WERI-Rb-1 (cell line): ENCODE results near the gene SMPDL3A.
"Not testable (repeated sequence)": the region's sequence is repeated elsewhere in the genome, so short reads cannot be mapped to it uniquely, and the experiment has no call there.

ENCODE experiments used
- DNase-seq: peaks from one replicate; pipeline ENCODE4 v3.0.0-alpha.2; 2020
- H3K27ac ChIP-seq: fragments of 250-450 bp; sonication (Bioruptor Pico); 2 replicates; pipeline ENCODE4 v1.5.1; 2020; ENCODE audit warnings: mild to moderate bottlenecking, moderate library complexity
- H3K27me3 ChIP-seq: fragments of 250-450 bp; sonication (Bioruptor Pico); 2 replicates; pipeline ENCODE4 v1.5.1; 2021; ENCODE audit warnings: mild to moderate bottlenecking, low read depth, moderate library complexity; ENCODE audit not compliant: insufficient read depth, severe bottlenecking
- H3K36me3 ChIP-seq: fragments of 250-450 bp; sonication (Bioruptor Pico); 2 replicates; pipeline ENCODE4 v1.5.1; 2020; ENCODE audit warnings: mild to moderate bottlenecking, moderate library complexity
- H3K4me3 ChIP-seq: 2 replicates; pipeline ENCODE4 v1.5.1; 2011; ENCODE audit warnings: low read depth, mild to moderate bottlenecking, control low read depth, low read length
- H3K9me3 ChIP-seq: fragments of 250-450 bp; sonication (Bioruptor Pico); 2 replicates; pipeline ENCODE4 v1.5.1; 2021; ENCODE audit warnings: mild to moderate bottlenecking, moderate library complexity; ENCODE audit not compliant: severe bottlenecking
- TF ChIP-seq, protein P1 (sequence below): IDR thresholded peaks from 2 replicates; pipeline ENCODE4 v1.5.1; 2011; ENCODE audit warnings: low read depth, mild to moderate bottlenecking, control low read depth, inconsistent platforms, low read length

SMPDL3A gene

DNA sequence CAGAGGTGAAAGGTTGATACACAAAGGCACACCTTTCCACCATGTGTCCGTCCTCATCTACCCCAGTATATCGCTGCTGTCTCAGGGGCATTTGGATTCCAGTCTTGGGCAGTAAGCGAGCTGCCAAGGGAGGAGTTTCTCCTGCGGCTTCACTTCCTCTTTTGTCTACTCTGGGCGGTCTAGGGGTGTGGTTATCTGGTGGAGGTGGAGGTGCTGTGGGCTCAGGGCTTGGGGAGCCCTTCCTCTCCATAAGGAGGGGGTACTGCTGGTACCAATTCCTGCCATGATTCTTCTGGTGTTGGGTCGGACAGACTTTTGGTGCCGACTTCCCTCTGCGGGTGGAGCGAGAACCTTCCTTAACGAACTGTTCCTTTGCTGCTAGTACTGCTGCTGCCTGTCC, 41.5 kb upstream of the SMPDL3A start:
- H3K4me3 ChIP-seq: no peak overlapping the region
- DNase-seq: no peak
- no peaks in the 10 kb centered on the region for H3K9me3 ChIP-seq
- H3K36me3 ChIP-seq: no peaks in the 10 kb centered on the region
- H3K27me3 ChIP-seq: no peaks in the 10 kb centered on the region
- H3K27ac ChIP-seq: no peak overlapping the region
- TF ChIP-seq, protein P1, sequence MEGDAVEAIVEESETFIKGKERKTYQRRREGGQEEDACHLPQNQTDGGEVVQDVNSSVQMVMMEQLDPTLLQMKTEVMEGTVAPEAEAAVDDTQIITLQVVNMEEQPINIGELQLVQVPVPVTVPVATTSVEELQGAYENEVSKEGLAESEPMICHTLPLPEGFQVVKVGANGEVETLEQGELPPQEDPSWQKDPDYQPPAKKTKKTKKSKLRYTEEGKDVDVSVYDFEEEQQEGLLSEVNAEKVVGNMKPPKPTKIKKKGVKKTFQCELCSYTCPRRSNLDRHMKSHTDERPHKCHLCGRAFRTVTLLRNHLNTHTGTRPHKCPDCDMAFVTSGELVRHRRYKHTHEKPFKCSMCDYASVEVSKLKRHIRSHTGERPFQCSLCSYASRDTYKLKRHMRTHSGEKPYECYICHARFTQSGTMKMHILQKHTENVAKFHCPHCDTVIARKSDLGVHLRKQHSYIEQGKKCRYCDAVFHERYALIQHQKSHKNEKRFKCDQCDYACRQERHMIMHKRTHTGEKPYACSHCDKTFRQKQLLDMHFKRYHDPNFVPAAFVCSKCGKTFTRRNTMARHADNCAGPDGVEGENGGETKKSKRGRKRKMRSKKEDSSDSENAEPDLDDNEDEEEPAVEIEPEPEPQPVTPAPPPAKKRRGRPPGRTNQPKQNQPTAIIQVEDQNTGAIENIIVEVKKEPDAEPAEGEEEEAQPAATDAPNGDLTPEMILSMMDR: no peak

GRCh38 chr6:122748945-122749344, 40.1 kb upstream of the SMPDL3A start:
- H3K27ac ChIP-seq, DNase-seq, H3K36me3 ChIP-seq, H3K4me3 ChIP-seq, H3K9me3 ChIP-seq, H3K27me3 ChIP-seq: not testable (repeated sequence)

DNA sequence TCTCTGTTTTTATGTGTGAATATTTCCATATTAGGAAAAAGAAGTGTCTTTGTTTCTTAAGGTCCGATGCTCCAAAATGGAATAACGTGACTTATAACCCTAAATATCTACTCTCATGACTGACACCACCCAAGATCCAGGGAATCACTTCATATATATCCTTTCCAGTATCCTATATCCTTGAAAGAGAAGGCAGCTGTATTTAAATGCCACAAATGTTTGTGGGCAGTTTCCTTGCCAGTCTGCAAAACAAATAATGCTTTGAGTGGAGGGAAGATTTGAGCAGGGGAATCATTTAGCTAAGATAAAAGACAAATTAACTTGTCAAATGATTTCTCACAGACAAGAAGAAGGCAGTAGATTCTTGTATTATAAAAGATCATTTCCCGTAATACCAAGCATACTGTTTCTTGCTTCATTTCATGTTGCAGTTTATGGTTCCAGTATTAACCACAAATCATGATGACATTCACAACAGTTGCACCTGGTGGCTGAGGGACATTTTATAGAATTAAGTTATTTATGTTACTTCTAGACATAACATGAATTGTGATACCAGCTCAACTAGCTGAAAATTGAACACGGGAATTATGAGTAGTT, 39.5 kb upstream of the SMPDL3A start:
- TF ChIP-seq, protein P1: no peak
- DNase-seq: no peak

GRCh38 chr6:122751326-122751725, 37.7 kb upstream of the SMPDL3A start:
- Histone ChIP-seq H3K9me3 (peaks cover 2% of the 10 kb centered on the region), H3K27ac (no peak overlapping the region), H3K4me3 (no peak overlapping the region), H3K27me3 (no peaks in the 10 kb centered on the region), H3K36me3 (no peaks in the 10 kb centered on the region)
- DNase-seq: no peak
- TF ChIP-seq, protein P1: no peak

More for the DNA sequence above, 39.5 kb upstream of the SMPDL3A start:
- peaks cover 2% of the 10 kb centered on the region for H3K9me3 ChIP-seq
- no peak overlapping the region for H3K27ac ChIP-seq
- H3K27me3 ChIP-seq: no peaks in the 10 kb centered on the region
- H3K36me3 ChIP-seq: no peaks in the 10 kb centered on the region
- no peak overlapping the region for H3K4me3 ChIP-seq

GRCh38 chr6:122752459-122752858, 36.6 kb upstream of the SMPDL3A start:
- no peaks in the 10 kb centered on the region for H3K27me3 ChIP-seq
- DNase-seq: no peak

GRCh38 chr6:122753000-122753687, 35.9 kb upstream of the SMPDL3A start:
- no peak overlapping the region for H3K4me3 ChIP-seq
- no peak for DNase-seq

More at GRCh38 chr6:122752459-122752858, 36.6 kb upstream of the SMPDL3A start:
- Histone ChIP-seq H3K36me3 (no peaks in the 10 kb centered on the region), H3K27ac (no peak overlapping the region), H3K9me3 (peaks cover 2% of the 10 kb centered on the region), H3K4me3 (no peak overlapping the region)
- TF ChIP-seq, protein P1: no peak

More at GRCh38 chr6:122753000-122753687, 35.9 kb upstream of the SMPDL3A start:
- H3K9me3 ChIP-seq: peaks cover 2% of the 10 kb centered on the region
- no peaks in the 10 kb centered on the region for H3K27me3 ChIP-seq
- no peaks in the 10 kb centered on the region for H3K36me3 ChIP-seq
- H3K27ac ChIP-seq: no peak overlapping the region
- TF ChIP-seq, protein P1: no peak
